Measurements from ENCODE around the gene KIF3A.

GRCh38 chr5:132763181-132764036 is 26.1 kb upstream of the KIF3A start:
- no peak for TF ChIP-seq ZNF670 (tag by site-specific recombination; IDR thresholded peaks at IDR 0.05; ENCODE audit: low read depth)
- no peak for TF ChIP-seq ZNF488 (tag by site-specific recombination; IDR thresholded peaks at IDR 0.05)
- no peak for TF ChIP-seq CTCF (tag by site-specific recombination; IDR thresholded peaks at IDR 0.05)
- no peak for TF ChIP-seq REST (tag by site-specific recombination; IDR thresholded peaks at IDR 0.05)
- no peak for TF ChIP-seq ZNF639 (tag by site-specific recombination; IDR thresholded peaks at IDR 0.05)
- TF ChIP-seq PATZ1 (tag by site-specific recombination; IDR thresholded peaks at IDR 0.05), result no peak
- no peak for TF ChIP-seq ZNF132 (tag by site-specific recombination; IDR thresholded peaks at IDR 0.05; ENCODE audit: borderline replicate concordance)
- no peak for TF ChIP-seq ZBTB10 (tag by site-specific recombination; IDR thresholded peaks at IDR 0.05)
- TF ChIP-seq PRDM6 (tag by site-specific recombination; IDR thresholded peaks at IDR 0.05), result no peak
- no peak for TF ChIP-seq ZNF24 (tag by site-specific recombination; IDR thresholded peaks at IDR 0.05)
- TF ChIP-seq ZSCAN16 (tag by site-specific recombination; IDR thresholded peaks at IDR 0.05), result no peak

Data from HEK293 (cell line).